Fibroblast of mammary gland (primary cell): ENCODE measurements around the gene BCAS3.

ENCODE experiments used
- DNase-seq: peaks from one replicate; pipeline ENCODE4 v3.0.0-alpha.2; 2010; ENCODE audit warnings: low read depth
- H3K4me3 ChIP-seq: 2 replicates; pipeline ENCODE4 v1.5.1; 2011; ENCODE audit warnings: low read depth, mild to moderate bottlenecking, low read length, moderate library complexity; ENCODE audit not compliant: control insufficient read depth
- CTCF ChIP-seq: conservative IDR thresholded peaks from 2 replicates; pipeline ENCODE4 v1.5.1; 2011; ENCODE audit warnings: low read depth, low read length, inconsistent platforms; ENCODE audit not compliant: control insufficient read depth, insufficient read depth

BCAS3 gene

GRCh38 chr17:61335845-61336655 lies 658.4 kb downstream of the BCAS3 start:
- TF ChIP-seq CTCF, result no peak
- no peak overlapping the region for H3K4me3 ChIP-seq
- peak; percentile 89 for DNase-seq

GRCh38 chr17:61337290-61337689 lies 659.6 kb downstream of the BCAS3 start:
- H3K4me3 ChIP-seq, result no peak overlapping the region
- DNase-seq, result peak; percentile 58
- TF ChIP-seq CTCF, result no peak

DNA sequence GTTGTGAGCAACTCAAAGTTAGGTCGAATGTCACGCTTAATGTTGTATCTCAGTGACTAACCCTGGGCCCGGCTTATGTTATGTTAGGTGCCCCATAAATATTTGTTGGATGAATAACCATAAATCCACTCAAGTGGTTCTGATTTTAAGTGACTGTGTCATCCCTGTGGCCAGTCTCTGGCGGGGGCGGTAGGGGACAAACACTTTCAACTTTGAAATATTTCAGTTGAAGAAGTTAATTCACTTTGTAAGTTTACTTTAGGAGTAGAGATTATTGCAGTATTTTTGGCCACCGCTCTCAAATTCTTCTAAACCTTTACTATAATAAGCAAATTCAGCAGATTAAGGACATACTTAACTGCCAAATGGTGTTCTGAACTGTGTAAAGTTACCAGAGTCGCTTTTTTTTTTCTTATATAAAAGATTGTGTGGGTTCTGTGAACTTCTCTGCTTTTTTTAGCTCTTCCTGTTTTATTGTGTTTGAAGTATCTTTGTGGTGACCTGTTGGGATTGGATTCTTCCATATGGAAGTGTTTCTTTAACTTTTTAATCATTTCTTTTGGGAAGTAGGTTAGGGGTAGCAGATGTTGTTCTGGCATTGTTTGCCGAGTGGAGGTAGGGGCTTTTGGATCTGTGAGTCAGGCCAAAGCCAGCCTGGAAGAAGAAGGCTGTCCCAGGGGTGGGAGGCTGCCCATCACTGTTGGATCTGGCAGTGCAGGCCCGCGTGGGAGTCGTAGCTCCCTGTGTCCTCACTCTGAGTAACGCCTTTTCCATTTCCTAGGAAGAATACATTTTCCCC lies 660.5 kb downstream of the BCAS3 start:
- peak; percentile 96 for DNase-seq
- no peak overlapping the region for H3K4me3 ChIP-seq
- no peak for TF ChIP-seq CTCF

GRCh38 chr17:61338874-61339478 lies 661.3 kb downstream of the BCAS3 start:
- TF ChIP-seq CTCF, result no peak
- DNase-seq, result peak; percentile 90
- H3K4me3 ChIP-seq, result no peak overlapping the region

DNA sequence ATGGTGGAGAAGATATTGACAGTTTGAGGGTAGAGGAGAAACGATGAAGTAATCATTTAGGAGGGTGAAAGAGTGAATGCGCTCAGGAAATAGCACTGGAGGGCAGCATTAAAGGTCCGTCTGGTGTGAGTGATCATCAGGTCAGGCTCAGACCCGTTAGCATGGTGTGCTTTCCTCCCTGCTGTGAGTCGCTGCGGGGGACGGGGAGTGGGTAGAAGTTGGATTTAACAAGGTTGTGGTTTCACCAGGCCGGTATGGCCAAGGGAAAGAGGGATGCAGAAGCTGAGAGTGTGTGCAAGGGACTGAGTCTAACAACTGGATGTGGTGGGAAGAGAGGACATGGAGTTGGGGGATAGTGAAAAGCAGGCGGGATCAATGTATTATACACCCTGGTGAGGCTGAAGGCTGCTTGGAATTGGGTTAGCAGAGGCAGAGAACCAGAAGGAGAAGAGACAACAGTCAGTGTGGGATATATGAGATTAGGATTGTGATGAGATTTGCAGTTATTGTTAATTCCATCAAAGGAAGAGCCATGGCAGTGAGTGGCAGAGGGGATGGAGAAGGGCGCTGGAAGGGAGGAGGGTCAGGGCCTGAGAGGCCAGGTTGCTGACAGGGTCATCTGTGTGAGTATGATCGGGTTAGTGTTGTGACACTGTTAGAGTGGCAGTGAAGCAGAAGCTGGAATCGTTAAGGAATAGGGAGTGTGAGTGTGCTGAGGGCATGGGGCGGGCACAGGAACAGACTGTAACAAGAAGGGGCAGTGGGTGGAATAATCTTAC lies 663.0 kb downstream of the BCAS3 start:
- TF ChIP-seq CTCF, result no peak
- H3K4me3 ChIP-seq, result no peak overlapping the region
- peak; percentile 36 for DNase-seq

DNA sequence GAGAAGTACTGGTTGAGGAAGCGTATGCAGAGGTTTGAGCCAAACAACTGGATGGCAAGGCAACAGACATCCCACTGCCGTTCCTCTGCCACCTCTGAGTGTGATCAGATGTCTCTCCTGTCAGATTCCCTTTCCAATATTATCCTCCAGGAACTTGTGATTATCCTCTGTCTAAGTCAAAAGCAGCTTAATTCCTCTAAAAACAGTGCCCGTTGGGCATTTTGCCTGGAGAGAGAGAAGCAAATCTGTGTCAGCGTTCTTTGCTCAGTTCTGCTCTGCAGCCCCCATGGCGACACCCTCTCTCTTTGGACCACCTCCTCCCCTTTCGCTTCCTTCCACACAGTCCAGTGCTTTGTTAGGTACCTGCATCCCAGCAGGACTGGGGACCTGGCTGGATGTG lies 665.9 kb downstream of the BCAS3 start:
- DNase-seq, result no peak
- TF ChIP-seq CTCF, result no peak
- no peak overlapping the region for H3K4me3 ChIP-seq
